HPDE6-E6E7 (cell line): Measurements from ENCODE around the gene CACNA1I.

Experiments used
- DNase-seq: peaks from one replicate; pipeline ENCODE4 v3.0.0; 2011; ENCODE audit warnings: missing footprints; ENCODE audit errors: extremely low spot score

Gene CACNA1I

DNA sequence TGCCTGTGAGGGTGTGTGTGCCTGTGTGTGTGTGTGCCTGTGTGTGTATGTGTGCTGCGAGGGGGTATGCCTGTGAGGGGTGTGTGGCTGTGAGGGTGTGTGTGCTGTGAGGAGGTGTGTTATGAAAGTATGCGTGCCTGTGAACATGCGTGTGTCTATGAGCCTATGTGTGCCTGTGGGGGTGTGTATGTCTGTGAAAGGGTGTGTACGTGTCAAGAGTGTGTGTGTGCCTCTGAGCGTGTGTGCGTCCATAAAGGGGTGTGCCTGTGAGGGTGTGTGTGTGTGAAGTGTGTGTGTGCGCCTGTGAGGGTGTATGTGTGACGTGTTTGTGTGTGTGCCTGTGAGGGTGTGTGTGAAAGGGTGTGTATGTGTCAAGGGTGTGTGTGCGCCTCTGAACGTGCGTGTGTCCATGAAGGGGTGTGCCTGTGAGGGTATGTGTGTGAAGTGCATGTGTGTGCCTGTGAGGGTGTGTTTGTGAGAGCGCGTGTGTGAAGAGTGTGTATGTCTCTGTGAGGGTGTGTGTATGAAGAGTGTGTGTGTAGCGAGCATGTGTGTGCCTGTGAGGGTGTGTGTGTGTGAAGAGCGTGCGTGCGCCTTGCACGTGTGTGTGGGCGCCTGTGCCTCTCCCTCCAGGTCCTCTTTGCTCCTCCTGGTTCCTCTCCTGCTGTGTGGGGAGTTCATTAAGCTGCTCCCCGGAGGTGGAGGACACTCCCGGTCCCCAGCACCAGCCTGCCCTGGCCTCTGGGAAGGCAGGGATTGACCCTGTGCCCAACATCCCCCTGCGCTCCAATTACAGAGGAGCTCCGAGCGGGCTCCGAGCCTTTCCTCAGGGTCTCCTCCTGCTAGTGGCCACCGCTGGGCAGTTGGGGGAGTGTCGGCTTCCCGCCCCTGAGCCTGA is 53.3 kb downstream of the CACNA1I start:
- DNase-seq, result no peak

DNA sequence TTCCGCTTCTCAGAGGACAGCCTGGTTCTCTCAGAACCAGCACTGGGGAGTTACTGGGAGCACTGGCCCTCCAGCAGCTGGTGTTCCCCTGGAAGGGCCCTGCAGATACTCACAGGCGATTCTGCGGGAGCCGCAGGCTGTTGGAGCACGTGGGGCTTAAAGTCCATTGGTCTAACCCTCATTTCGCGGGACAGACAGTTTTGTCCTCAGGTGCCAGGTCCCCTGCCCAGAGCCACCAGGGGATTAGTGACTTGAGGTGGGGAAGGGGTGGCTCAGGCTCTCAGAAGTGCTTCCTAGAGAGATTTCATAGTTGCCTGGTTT is 53.9 kb downstream of the CACNA1I start:
- DNase-seq, result no peak

DNA sequence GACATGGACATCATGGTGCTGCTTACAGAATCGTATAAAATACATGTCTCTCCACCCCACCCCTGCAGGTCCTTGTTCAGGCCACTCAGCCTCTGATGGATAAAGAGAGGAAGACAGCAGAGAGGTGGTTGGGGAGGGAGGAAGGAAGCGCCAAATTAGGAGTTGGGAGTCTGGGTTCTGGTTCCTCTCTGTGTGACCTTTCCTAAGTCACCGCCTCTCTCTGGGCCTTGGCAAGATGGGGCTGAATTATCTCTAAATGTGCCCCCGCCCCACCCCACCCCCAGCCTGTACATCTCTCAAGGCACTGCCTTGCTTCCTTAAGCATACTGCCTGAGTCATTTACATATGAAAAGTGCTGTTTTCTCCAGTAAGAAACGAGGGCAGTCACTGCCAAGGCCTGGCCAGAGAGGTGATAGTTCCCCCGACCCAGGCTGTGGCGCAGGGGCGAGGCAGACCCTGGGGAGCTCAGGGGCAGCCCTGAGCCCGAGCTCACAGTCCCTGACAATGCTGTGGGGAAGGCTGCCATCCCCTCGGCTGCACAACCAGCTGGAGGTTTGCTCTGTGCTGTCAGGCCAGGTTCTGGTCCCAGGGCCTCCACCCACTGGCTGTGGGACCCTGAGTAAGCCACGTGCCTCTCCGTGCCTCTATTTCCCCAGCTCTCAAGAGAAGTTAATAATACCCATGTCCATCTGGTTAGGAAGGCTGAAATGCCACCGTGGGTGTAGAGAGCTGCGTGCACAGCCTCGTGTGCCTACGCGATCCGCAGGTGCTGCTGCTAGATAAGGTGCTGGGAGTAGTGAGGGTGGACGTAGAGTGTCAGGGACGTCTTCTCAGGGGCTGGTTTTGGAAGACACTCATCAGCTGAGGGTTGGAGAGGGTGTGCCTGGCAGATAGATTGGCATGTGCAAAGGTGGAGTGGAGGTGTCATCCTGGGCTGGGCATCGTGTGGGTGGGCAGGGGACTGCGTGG is 55.3 kb downstream of the CACNA1I start:
- DNase-seq, result no peak

DNA sequence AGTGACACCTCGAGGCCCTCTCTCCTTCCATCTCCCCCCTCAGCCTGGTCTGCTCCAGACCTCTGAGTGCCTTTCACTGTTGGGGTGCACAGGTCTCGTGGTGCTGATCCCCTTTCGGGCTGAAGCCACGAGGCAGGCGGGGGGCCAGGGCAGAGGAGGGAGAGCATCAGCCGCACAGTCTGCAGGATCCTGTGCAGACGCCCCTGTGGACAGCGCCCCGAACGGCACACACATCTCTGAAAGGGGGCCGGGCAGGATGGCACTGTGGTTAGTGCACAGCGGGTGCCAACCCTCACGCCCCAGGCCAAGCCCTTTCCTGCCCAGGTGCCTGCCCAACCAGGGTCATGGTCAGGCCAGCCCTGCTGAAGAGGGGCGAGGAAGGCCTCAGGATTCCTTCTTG is 56.7 kb downstream of the CACNA1I start:
- DNase-seq, result no peak

DNA sequence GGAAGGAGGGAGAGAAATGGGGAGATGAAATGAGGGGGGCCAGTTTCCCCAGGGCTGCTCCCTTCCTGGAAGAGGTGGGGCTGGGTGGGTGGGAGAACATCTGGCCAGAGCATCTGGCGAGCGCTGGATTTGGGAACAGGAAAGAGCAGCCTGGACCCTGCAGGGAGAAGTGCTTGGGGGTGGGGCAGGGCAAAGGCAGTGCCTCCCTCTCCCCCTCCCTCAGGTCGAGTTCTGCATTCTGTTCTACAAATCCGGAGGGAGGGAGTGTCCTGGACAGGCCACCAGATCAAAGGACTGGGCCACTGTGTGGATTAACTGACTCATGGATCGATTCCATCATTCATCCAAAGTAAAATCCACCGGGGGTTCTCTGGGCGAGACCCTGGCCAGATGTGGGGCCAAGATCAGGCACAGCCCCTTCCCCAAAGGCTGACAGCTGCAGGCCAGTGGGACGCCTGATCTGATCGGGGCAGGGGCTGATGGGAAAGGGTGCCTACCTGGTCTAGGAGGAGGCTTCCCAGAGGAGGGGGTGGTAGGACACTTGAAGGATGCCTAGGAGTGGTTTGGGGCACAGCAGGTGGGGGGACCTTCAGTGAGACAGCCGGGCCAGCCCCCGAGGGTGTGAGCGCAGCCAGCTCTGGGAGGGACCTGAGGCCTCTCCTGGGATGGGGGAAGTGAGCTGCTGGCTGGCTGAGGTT is 57.5 kb downstream of the CACNA1I start:
- DNase-seq, result no peak

DNA sequence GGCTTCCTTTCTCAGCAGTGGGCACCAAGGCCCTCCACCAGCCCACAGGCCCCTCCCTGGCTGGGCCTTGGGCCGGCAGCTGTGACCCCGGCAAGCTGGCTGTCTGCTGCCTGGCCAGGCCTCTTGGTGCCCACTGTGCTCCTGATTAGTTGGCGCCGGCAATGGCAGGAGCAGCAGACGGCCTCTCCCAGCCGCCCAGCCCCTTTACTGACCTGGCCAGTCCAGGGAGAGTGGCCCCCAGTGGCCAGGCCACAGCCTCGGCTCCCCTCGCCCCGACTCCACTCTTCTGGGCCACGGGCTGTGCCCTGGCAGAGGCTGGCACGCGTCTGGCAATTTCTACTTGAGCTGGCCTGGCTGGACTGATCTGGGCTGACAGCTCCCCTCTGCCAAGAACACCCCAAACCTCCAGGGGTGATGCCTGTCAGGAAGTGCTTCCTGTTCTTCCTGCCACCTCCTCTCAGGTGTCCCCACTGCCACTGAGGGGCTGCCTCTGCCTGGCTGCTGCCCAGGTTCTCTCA is 58.1 kb downstream of the CACNA1I start:
- no peak for DNase-seq

DNA sequence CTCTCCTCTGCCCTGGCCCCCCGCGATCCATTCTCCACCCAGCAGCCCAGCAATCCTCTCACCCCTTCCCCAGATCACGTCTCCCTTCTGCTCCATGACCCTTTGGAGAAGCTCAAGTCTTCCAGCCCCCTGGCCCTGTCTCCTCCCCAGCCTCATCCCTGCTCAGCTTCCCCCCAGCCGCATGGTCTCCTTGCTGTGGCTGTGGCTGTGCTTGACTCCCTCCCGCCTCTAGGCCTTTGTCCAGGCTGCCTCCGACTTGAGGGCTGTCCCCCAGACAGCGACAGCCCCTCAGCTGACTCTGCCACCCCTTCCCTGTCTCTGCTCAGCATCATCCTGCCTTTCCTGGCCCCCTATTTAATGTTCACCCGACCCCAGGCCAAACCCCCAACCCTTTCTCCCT is 59.3 kb downstream of the CACNA1I start:
- no peak for DNase-seq

DNA sequence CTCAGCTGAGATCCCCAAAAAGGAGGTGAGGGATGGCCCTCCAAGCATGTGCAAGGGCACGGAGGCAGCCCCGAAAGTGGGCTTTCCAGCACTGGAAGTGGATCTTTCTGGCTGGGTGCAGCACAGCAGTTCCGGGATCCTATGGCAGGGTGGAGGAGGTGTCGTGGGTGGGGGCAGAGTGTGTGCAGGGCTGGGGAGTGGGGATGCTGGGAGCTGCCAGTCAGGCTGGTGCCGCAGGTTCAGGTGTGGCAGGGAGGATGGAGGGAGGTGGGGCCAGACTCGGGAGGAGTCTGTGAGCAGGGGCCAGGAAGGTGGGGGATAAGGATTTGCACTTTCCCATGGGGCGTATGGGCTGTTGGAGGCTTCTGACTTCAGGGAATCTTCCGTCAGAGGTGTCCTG is 60.2 kb downstream of the CACNA1I start:
- DNase-seq, result no peak

DNA sequence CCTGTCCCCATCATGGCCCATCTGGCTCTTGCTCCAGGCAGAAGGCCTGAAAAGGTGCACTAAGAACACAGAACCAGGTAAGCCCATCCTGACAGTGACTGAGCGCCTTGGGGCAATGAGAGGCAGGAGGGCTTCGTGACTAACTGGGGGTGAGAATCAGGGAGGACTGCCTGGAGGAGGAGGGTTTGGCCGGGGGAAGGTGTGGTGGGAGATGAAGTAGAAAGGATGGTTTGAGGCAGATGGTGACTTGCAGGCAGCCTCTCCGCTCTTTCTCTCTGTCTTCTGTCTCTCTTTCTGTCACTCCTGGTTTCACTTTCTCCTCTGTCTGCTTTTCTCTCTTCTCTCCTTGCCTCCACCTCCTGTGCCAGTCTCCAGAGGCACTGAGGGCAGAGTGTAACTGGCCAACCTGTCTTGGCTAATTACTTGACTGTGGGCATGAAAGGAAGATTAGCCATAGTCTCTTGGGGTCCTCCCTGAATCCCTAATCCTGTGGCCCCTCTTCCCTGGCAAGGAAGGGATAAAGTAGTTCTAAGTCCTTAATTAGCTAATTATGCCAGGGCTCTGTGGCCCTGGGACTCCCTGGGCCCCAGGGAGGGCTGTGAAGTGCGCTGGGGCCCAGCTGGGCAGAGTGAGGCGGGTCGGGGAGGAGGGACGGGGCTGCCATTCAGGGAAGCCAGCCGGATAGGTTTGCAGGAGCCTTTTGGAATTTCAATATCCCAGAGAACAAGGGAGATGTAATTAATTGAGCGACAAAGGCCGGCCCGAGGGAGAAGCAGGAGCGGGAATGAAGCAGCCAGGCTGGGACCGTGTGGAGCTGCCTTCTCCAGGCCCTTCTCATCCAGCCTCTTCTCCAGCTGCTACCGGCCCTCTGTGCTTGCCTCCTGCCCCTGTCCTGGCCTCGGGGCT is 61.1 kb downstream of the CACNA1I start:
- no peak for DNase-seq

DNA sequence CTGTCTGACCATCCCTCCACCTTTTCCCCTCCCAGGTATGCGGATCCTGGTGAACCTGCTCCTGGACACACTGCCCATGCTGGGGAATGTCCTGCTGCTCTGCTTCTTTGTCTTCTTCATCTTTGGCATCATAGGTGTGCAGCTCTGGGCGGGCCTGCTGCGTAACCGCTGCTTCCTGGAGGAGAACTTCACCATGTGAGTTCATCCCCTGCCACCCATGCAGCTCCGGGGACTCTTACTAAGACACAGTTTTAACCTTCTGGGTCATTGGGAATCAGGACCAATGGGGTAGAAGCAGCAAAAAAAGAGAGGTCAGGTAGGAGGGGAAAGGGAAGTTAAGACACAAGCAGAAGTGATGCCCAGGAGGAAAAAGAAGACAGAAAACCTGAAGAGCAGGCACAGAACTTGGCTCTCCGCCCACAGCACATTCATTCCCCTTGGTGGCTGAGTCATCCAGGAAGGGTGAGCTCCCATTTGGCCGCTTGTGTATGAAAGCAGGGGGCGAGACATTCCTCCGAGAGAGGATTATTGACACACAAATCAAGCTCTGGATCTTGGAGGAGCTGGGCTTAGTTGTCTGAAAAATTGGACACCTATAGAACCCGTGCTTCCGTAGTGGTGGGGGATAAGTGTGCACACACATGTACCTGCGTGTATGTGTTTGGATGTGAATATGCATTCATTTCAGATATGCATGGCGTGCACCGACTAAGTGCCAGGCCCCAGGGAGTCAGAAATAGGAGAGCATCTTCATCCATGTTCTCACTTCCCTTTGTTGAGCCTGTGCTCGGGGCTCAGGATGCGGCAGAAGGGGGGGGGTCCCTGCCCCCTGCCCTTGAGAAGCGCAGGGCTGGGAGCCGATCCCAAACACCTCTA is 64.2 kb downstream of the CACNA1I start:
- DNase-seq, result peak; percentile 88

DNA sequence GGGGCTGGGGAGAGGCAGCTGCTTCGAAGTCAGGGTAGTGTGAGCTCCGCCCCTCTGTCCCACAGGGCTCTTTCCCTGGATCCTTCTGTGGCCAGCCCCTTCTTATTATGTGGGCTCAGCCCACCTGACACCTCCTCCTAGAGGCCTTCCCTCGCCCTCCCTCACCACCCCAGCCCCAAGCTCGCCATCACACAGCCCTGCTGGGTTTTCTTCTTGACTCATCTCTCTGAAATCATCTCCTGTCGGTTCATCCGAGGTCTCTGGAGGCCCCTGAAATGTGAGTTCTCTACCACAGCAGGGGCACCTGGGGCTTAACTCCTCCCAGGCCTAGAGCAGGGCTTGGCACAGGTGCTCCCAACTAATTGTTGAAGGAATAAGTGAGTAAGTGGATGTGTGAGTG is 65.2 kb downstream of the CACNA1I start:
- no peak for DNase-seq

DNA sequence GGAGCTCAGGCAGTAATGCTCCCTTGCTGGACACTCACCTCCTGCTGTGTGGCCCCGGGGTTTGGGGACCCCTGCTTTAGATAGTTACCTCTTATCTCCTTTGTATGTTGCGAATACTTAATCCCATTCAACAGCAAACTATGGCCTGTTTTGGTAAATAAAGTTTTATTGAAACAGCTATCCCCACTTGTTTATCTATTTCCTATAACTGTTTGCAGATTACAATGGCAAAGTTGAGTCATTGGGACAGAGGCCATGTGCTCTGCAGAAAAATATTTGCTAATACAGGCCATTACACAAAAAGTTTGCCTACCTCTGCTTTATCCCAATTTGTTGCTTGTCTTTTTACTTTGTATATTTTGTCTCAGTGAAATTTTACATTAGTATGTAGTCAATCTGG is 68.4 kb downstream of the CACNA1I start:
- DNase-seq, result no peak

DNA sequence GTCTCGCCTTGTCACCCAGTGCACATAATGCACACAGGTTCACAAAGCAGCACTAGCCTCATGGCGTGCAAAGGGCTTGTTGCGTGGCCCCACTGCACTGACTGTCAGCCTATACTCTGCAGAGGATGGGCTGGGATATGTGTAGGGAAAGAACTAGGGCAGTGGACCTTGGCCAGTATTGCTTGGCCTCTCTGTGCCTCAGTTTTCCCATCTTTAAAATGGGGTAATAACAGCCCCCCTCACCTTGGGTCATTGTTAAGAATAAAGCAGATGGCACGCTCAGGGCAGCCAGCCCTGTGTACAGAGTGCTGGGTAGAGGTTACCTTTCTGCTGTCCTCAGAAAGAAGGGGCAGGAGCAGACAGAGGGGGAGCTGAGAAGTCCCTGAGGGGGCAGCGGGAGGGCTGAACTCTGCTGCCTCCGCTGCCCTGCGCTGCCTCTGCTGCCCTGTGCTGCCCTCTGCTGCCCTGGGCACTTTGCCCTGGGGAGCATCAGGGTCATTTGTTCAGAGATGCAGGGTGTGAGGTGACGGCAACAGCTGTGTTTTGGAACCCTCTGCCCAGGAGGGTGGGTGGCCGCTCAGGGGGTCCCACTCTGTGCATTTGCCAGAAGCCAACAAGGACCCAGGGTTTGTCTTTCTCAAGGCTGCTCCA is 71.2 kb downstream of the CACNA1I start:
- DNase-seq, result no peak

DNA sequence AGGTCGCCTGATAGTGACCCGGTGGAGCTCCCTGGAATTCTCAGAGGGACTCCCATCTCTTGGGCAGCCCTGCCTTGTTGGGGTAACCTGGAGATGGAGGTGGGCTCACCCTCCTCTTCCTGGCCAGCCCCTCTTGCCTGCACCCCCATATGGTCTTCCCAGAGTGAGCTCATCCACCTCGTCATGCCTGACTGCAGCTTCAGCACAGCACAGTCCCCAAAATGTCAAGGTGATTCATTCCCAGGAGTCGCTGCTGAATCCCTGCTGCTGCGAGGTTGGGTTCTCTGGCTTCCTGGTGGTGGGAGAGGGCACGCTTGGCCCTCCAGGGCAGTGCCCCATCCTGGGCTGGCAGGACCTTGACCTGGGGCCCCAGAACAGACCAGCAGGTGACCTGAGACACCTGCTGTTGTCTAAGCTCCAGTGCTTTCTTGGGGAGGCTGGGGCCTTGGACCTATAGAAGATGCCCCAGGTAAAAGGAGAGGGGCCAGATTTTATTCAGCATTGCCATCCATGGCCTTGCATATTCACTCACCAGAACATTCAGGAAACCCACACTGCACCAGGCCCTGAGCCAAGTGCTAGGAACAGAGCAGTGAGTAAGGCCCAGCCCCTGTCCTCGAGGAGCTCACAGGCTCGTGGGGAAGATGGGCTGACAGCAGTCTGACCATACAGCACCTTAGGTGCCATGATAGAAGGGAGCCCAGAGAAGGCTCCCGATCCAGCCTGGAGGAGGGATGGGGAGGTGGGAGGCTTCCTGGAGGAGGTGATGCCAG is 72.9 kb downstream of the CACNA1I start:
- DNase-seq, result no peak

DNA sequence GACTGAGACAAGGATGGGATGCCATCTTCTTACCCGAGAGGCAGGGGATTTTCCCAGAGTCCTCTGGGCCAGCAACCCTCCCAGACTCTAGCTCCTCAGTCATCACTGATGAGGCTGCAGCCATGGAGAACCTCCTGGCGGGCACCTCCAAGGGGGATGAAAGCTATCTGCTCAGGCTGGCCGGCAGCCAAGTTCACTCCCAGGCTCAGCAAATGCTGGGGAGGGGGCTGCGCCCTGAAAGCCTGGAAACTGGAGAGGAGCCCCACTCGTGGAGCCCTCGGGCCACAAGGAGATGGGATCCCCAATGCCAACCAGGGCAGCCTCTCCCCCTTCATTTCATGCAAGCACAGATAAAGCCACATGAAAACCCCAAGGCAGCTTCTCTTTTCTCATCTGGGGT is 75.0 kb downstream of the CACNA1I start:
- no peak for DNase-seq

DNA sequence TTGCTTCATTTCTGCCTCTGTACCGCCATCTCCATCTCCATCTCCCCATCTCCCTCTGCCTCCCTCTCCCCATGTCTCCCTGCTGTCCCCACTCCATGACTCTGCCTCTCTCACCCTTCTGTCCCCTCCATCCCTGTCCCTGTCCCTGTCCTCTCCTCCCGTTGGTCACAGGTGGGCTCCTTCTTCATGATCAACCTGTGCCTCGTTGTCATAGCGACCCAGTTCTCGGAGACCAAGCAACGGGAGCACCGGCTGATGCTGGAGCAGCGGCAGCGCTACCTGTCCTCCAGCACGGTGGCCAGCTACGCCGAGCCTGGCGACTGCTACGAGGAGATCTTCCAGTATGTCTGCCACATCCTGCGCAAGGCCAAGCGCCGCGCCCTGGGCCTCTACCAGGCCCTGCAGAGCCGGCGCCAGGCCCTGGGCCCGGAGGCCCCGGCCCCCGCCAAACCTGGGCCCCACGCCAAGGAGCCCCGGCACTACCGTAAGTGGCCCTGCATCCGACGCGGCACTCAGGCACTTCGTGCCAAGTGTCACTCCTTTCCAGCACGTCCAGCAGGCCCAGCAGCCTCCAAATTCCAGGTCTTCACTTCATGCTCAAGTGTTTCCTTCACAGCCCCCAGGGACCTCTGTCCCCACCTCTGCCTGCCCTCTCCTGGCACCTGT is 76.0 kb downstream of the CACNA1I start:
- DNase-seq, result no peak

DNA sequence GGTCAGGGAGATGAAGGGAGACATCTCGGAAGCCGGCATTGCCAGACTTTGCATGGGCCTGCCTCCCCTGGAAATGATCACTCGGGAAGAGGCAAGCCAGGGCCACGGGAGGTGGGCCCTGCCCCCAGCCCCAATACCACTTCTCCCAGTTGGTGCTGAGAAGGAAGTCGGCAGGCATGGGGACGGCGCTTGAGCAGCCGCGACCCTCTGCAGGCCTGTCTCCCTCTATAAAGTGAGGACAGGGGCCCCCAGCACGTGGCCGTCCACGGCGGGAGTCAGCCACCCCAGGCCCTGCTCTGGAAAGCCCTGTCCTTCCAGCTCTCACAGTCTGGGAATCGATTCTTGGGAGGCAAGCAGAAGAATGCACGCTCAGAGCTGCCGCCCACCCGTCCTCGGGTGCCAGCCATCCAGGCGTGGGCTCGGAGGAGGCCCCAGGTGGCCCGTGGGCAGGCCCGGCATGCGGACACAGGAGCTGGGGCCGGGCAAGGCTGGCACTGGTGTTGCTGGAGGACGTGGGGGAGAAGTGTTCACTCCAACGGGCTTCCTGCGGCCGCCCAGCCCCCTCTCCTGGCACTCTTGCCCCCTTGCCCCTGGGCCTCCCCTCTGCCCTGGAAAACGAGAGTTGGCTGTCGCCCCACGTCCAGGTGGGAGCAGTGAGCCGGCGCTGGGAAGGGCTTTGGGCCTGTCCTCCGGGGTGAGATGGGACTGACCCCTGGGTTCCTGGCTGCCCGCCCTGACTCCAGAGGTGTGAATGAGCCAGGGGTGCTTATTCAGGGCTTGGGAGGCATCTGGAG is 77.5 kb downstream of the CACNA1I start:
- no peak for DNase-seq
